GM19239 (cell line): Measurements from ENCODE around the gene CEP131.

ENCODE experiments used
- DNase-seq: peaks from one replicate; pipeline ENCODE4 v3.0.0; 2011; ENCODE audit warnings: low spot score; ENCODE audit not compliant: insufficient read length
- FAIRE-seq: peaks from 2 replicates; lab custom pipeline; 2011; peaks lifted over from hg19 to GRCh38; lab: Jason Lieb, UNC

Gene CEP131

GRCh38 chr17:81222906-81223761, at the start of gene CEP131:
Gene CEP131, minus strand, starts transcription at chr17:81222965. Its CDS starts 2,909 bp downstream, at chr17:81220056.
- FAIRE-seq: peak; percentile 70
- peak; percentile 99 for DNase-seq

GRCh38 chr17:81271226-81271625, 48.5 kb upstream of the CEP131 start:
- FAIRE-seq: no peak

GRCh38 chr17:81270279-81270678, 47.5 kb upstream of the CEP131 start:
- no peak for DNase-seq
- FAIRE-seq: no peak

More at GRCh38 chr17:81271226-81271625, 48.5 kb upstream of the CEP131 start:
- no peak for DNase-seq

- DNase-seq (no peak), FAIRE-seq (no peak)
These were observed 44.8 kb upstream of the CEP131 start for GRCh38 chr17:81267390-81268067.

- DNase-seq (no peak), FAIRE-seq (no peak)
These were observed 42.8 kb upstream of the CEP131 start for GRCh38 chr17:81265576-81265975.

- no peak for FAIRE-seq
- no peak for DNase-seq
These were observed 41.9 kb upstream of the CEP131 start for GRCh38 chr17:81264640-81265039.

- FAIRE-seq (no peak), DNase-seq (no peak)
These were observed 40.8 kb upstream of the CEP131 start for GRCh38 chr17:81263371-81264181.

GRCh38 chr17:81261582-81262336, 39.0 kb upstream of the CEP131 start:
- no peak for FAIRE-seq

GRCh38 chr17:81261096-81261495, 38.3 kb upstream of the CEP131 start:
- FAIRE-seq: no peak
- no peak for DNase-seq

More at GRCh38 chr17:81261582-81262336, 39.0 kb upstream of the CEP131 start:
- no peak for DNase-seq

GRCh38 chr17:81260641-81261040, 37.9 kb upstream of the CEP131 start:
- no peak for DNase-seq
- FAIRE-seq: no peak

- DNase-seq (no peak), FAIRE-seq (no peak)
These were observed 37.4 kb upstream of the CEP131 start for GRCh38 chr17:81260171-81260570.

- no peak for DNase-seq
- FAIRE-seq: no peak
These were observed 36.4 kb upstream of the CEP131 start for GRCh38 chr17:81259058-81259605.

GRCh38 chr17:81258292-81258691, 35.5 kb upstream of the CEP131 start:
- FAIRE-seq: no peak
- DNase-seq: no peak

GRCh38 chr17:81257533-81257932, 34.8 kb upstream of the CEP131 start:
- FAIRE-seq (no peak), DNase-seq (no peak)

GRCh38 chr17:81256616-81257015, 33.9 kb upstream of the CEP131 start:
- FAIRE-seq (no peak), DNase-seq (no peak)

- DNase-seq: no peak
- no peak for FAIRE-seq
These were observed 32.4 kb upstream of the CEP131 start for GRCh38 chr17:81254955-81255717.

GRCh38 chr17:81253358-81254131, 30.8 kb upstream of the CEP131 start:
- DNase-seq: peak; percentile 71
- no peak for FAIRE-seq

- DNase-seq (no peak), FAIRE-seq (no peak)
These were observed 30.2 kb upstream of the CEP131 start for GRCh38 chr17:81252987-81253329.
